ENCODE data around the gene PAK5. TPM values are rescaled to one million over a fixed set of nuclear protein-coding genes. Genes with fewer than 3 reads are reported as not detected.

The PAK5 gene
- total RNA-seq, 2 experiments from 2014 or later = not detected

- no peak for DNase-seq
- Mint-ChIP-seq H3K36me3 (ENCODE audit: low read depth) (no peaks in the 10 kb centered on the region), H3K4me3 (no peak overlapping the region), H3K27me3 (no peaks in the 10 kb centered on the region), H3K9me3 (no peaks in the 10 kb centered on the region), H3K4me1 (ENCODE audit: low read depth) (no peaks in the 10 kb centered on the region), H3K27ac (no peak overlapping the region)
- intact Hi-C loops (cut with DNase I, micrococcal nuclease) = no loop called here
- Histone ChIP-seq H3K9me3 (ENCODE audit: control insufficient read depth in 1 of 2, insufficient read depth in 1 of 2, low read length in 2 of 2) (no peaks in the 10 kb centered on the region), H3K36me3 (ENCODE audit: insufficient read depth, low read length) (no peaks in the 10 kb centered on the region), H3K4me3 (ENCODE audit: low read length) (no peak overlapping the region), H3K27me3 (ENCODE audit: control insufficient read depth in 1 of 2, insufficient read depth in 2 of 2, low read length in 2 of 2) (no peaks in the 10 kb centered on the region), H3K4me1 (ENCODE audit: insufficient read depth, low read length) (no peaks in the 10 kb centered on the region), H3K27ac (ENCODE audit: low read depth in 1 of 2, low read length in 2 of 2) (no peak overlapping the region)
- ChIA-PET POLR2A (no interaction called here), CTCF (no interaction called here)
- ATAC-seq (ENCODE audit: poor library complexity) = no peak
- no peak for TF ChIP-seq CTCF (IDR thresholded peaks at IDR 0.05)
Observed at GRCh38 chr20:9627219-9627618, 211.7 kb downstream of the PAK5 start.

- no peaks in the 10 kb centered on the region for H3K9me3 Mint-ChIP-seq
- H3K27me3 ChIP-seq (ENCODE audit: control insufficient read depth in 1 of 2, insufficient read depth in 2 of 2, low read length in 2 of 2) = no peaks in the 10 kb centered on the region
- H3K27ac Mint-ChIP-seq = no peak overlapping the region
- no peaks in the 10 kb centered on the region for H3K36me3 ChIP-seq (ENCODE audit: insufficient read depth, low read length)
- H3K9me3 ChIP-seq (ENCODE audit: control insufficient read depth in 1 of 2, insufficient read depth in 1 of 2, low read length in 2 of 2) = no peaks in the 10 kb centered on the region
- ATAC-seq (ENCODE audit: poor library complexity) = no peak
- DNase-seq = no peak
- ChIA-PET POLR2A (no interaction called here), CTCF (no interaction called here)
- H3K4me3 ChIP-seq (ENCODE audit: low read length) = no peak overlapping the region
- H3K27me3 Mint-ChIP-seq = no peaks in the 10 kb centered on the region
- H3K27ac ChIP-seq (ENCODE audit: low read depth in 1 of 2, low read length in 2 of 2) = no peak overlapping the region
- intact Hi-C loops (cut with DNase I, micrococcal nuclease) = no loop called here
- H3K36me3 Mint-ChIP-seq (ENCODE audit: low read depth) = no peaks in the 10 kb centered on the region
- TF ChIP-seq CTCF (IDR thresholded peaks at IDR 0.05) = no peak
- no peaks in the 10 kb centered on the region for H3K4me1 Mint-ChIP-seq (ENCODE audit: low read depth)
- H3K4me1 ChIP-seq (ENCODE audit: insufficient read depth, low read length) = no peaks in the 10 kb centered on the region
- H3K4me3 Mint-ChIP-seq = no peak overlapping the region
Observed at GRCh38 chr20:9626357-9626756, 212.5 kb downstream of the PAK5 start.

GRCh38 chr20:9617940-9618339, 220.9 kb downstream of the PAK5 start:
- intact Hi-C loops (cut with DNase I, micrococcal nuclease) = loop anchor here in 1 of 2 experiments (5.0 to 10.0 kb wide), 2 partner anchors 297 to 474 kb away; no protein-coding TSS in a partner anchor
- Histone ChIP-seq H3K27ac (ENCODE audit: low read depth in 1 of 2, low read length in 2 of 2) (no peak overlapping the region), H3K27me3 (ENCODE audit: control insufficient read depth in 1 of 2, insufficient read depth in 2 of 2, low read length in 2 of 2) (peaks cover 0 to 4% of the 10 kb centered on the region in 2 experiments), H3K9me3 (ENCODE audit: control insufficient read depth in 1 of 2, insufficient read depth in 1 of 2, low read length in 2 of 2) (no peaks in the 10 kb centered on the region), H3K4me1 (ENCODE audit: insufficient read depth, low read length) (no peaks in the 10 kb centered on the region), H3K4me3 (ENCODE audit: low read length) (no peak overlapping the region), H3K36me3 (ENCODE audit: insufficient read depth, low read length) (no peaks in the 10 kb centered on the region)
- CTCF ChIA-PET = interaction anchor here (0.7 to 1.7 kb wide), 3 partner anchors 16 to 472 kb away, joined by 4 to 8 read pairs (median 4); no protein-coding TSS in a partner anchor
- DNase-seq (no peak), ATAC-seq (ENCODE audit: poor library complexity) (no peak)
- H3K36me3 Mint-ChIP-seq (ENCODE audit: low read depth) = no peaks in the 10 kb centered on the region
- POLR2A ChIA-PET = no interaction called here
- H3K9me3 Mint-ChIP-seq = no peaks in the 10 kb centered on the region
- no peaks in the 10 kb centered on the region for H3K4me1 Mint-ChIP-seq (ENCODE audit: low read depth)
- H3K27me3 Mint-ChIP-seq = peaks cover 37% of the 10 kb centered on the region
- no peak for TF ChIP-seq CTCF (IDR thresholded peaks at IDR 0.05)
- no peak overlapping the region for H3K27ac Mint-ChIP-seq
- no peak overlapping the region for H3K4me3 Mint-ChIP-seq

Data from CD4-positive, alpha-beta T cell (primary cell).